HUES6 (cell line): ENCODE data around the gene SLC35F1.
A peak's percentile ranks its signal among the peaks of the same experiment; 100 is the strongest.

Experiments
- H3K27ac ChIP-seq: 2 replicates; pipeline ENCODE4 v1.7.0; 2013; ENCODE audit warnings: low read depth, mild to moderate bottlenecking, low read length, inconsistent platforms
- H3K27me3 ChIP-seq: 2 replicates; pipeline ENCODE4 v1.6.1; 2013; ENCODE audit warnings: low read length; ENCODE audit not compliant: control insufficient read depth, insufficient read depth
- H3K36me3 ChIP-seq: 2 replicates; pipeline ENCODE4 v1.6.1; 2013; ENCODE audit warnings: low read length; ENCODE audit not compliant: control insufficient read depth, insufficient read depth
- H3K4me1 ChIP-seq: 2 replicates; pipeline ENCODE4 v1.6.1; 2013; ENCODE audit warnings: low read length; ENCODE audit not compliant: control insufficient read depth, insufficient read depth
- H3K4me3 ChIP-seq: 2 replicates; pipeline ENCODE4 v1.5.1; 2013; ENCODE audit warnings: low read depth, low read length
- H3K9ac ChIP-seq: one replicate; pipeline ENCODE4 v1.6.1; 2013; ENCODE audit warnings: mild to moderate bottlenecking, low read length
- H3K9me3 ChIP-seq: 2 replicates; pipeline ENCODE4 v1.6.1; 2013; ENCODE audit warnings: low read depth, low read length; ENCODE audit not compliant: control insufficient read depth, insufficient read depth

Gene SLC35F1

GRCh38 chr6:118188561-118188960 is 281.5 kb downstream of the SLC35F1 start:
- no peaks in the 10 kb centered on the region for H3K27me3 ChIP-seq
- H3K4me1 ChIP-seq, result no peaks in the 10 kb centered on the region
- H3K4me3 ChIP-seq, result no peak overlapping the region
- no peak overlapping the region for H3K27ac ChIP-seq
- H3K36me3 ChIP-seq, result no peaks in the 10 kb centered on the region
- H3K9me3 ChIP-seq, result no peaks in the 10 kb centered on the region
- H3K9ac ChIP-seq, result no peak overlapping the region

GRCh38 chr6:118197539-118197938 is 290.5 kb downstream of the SLC35F1 start:
- Histone ChIP-seq H3K9ac (peak overlapping the region; percentile 39), H3K4me3 (no peak overlapping the region), H3K27me3 (no peaks in the 10 kb centered on the region), H3K27ac (peak overlapping the region; percentile 80), H3K36me3 (no peaks in the 10 kb centered on the region), H3K4me1 (peaks cover 28% of the 10 kb centered on the region), H3K9me3 (no peaks in the 10 kb centered on the region; the same call in 1 of the 2 replicates)

GRCh38 chr6:118198746-118199145 is 291.7 kb downstream of the SLC35F1 start:
- peaks cover 28% of the 10 kb centered on the region for H3K4me1 ChIP-seq

DNA sequence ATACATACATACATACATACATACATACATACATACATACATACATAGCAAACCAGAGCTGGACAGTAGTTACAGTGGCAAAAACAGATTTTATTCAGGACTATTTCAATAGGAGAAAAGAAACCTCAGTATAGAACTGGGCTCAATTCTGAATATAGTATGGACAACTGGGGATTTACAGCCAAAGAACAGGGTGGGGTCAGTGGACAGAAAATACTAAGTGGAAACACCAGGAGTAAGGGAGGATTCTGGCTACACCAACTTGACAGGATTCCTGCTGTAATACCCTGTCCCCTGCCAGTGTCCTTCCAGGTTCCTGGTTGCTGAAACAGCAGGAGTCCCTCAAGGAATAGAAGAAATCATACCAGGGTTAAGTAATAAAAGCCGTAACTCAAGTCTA is 293.1 kb downstream of the SLC35F1 start:
- Histone ChIP-seq H3K27me3 (no peaks in the 10 kb centered on the region), H3K9me3 (no peaks in the 10 kb centered on the region; the same call in 1 of the 2 replicates), H3K4me3 (no peak overlapping the region), H3K36me3 (no peaks in the 10 kb centered on the region), H3K9ac (no peak overlapping the region), H3K4me1 (peaks cover 28% of the 10 kb centered on the region), H3K27ac (no peak overlapping the region)

More at GRCh38 chr6:118198746-118199145, 291.7 kb downstream of the SLC35F1 start:
- Histone ChIP-seq H3K9me3 (no peaks in the 10 kb centered on the region; the same call in 1 of the 2 replicates), H3K27me3 (no peaks in the 10 kb centered on the region), H3K36me3 (no peaks in the 10 kb centered on the region), H3K27ac (no peak overlapping the region), H3K9ac (no peak overlapping the region), H3K4me3 (no peak overlapping the region)

GRCh38 chr6:118202517-118202916 is 295.5 kb downstream of the SLC35F1 start:
- Histone ChIP-seq H3K27ac (no peak overlapping the region), H3K27me3 (no peaks in the 10 kb centered on the region), H3K9me3 (no peaks in the 10 kb centered on the region; the same call in 1 of the 2 replicates), H3K4me3 (no peak overlapping the region), H3K36me3 (no peaks in the 10 kb centered on the region), H3K9ac (no peak overlapping the region), H3K4me1 (peaks cover 19% of the 10 kb centered on the region)

GRCh38 chr6:118203545-118203944 is 296.5 kb downstream of the SLC35F1 start:
- Histone ChIP-seq H3K9me3 (no peaks in the 10 kb centered on the region; the same call in 1 of the 2 replicates), H3K4me1 (peaks cover 12% of the 10 kb centered on the region; the same call in 1 of the 2 replicates), H3K27me3 (no peaks in the 10 kb centered on the region), H3K27ac (no peak overlapping the region), H3K9ac (no peak overlapping the region), H3K4me3 (no peak overlapping the region), H3K36me3 (no peaks in the 10 kb centered on the region)

DNA sequence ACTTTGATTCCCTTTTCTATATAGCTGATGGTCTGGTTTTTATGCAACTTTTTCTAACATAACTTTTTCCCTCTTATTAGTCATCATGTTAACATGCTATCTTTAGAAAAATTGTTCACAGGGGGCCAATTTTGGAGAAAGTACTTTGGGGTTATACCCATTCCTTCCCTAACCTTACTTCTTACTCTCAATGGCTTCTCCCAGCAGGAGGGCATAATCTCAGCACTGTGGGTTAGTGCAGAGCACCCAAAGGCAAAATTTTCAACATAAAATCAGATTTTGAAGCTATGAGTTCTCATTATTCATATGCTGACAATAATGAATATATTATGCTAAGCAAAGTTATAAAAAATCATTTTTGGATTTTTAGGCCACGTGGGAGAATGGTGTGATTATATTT is 299.2 kb downstream of the SLC35F1 start:
- Histone ChIP-seq H3K4me1 (peaks cover 14% of the 10 kb centered on the region), H3K9me3 (no peaks in the 10 kb centered on the region), H3K36me3 (no peaks in the 10 kb centered on the region), H3K27me3 (no peaks in the 10 kb centered on the region), H3K9ac (no peak overlapping the region), H3K4me3 (no peak overlapping the region), H3K27ac (no peak overlapping the region)

DNA sequence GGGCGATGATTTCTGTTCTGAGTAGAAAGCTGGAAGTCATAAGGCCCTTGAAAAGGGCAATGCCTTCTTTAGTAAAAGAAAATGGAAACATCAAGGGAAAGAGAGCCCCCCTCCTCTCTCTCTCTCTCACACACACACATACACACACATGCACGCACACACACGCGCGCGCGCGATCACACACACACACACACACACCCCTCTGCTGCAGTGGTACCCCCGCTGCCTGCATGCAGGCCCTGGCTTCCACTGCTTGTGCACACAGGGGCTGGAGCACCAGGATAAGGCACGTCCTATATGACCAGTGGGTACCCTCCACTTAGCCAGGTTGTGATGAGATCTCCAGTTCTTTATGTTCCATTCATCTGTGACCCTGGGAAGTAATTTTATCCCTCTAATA is 300.9 kb downstream of the SLC35F1 start:
- Histone ChIP-seq H3K4me3 (no peak overlapping the region), H3K27me3 (no peaks in the 10 kb centered on the region), H3K9me3 (no peaks in the 10 kb centered on the region), H3K4me1 (peaks cover 14% of the 10 kb centered on the region), H3K36me3 (no peaks in the 10 kb centered on the region), H3K9ac (no peak overlapping the region), H3K27ac (no peak overlapping the region)

GRCh38 chr6:118212451-118213173 is 305.5 kb downstream of the SLC35F1 start:
- no peak overlapping the region for H3K9ac ChIP-seq
- no peaks in the 10 kb centered on the region for H3K36me3 ChIP-seq
- no peaks in the 10 kb centered on the region for H3K27me3 ChIP-seq
- H3K4me1 ChIP-seq, result peaks cover 10% of the 10 kb centered on the region
- no peak overlapping the region for H3K27ac ChIP-seq
- no peak overlapping the region for H3K4me3 ChIP-seq
- no peaks in the 10 kb centered on the region for H3K9me3 ChIP-seq

GRCh38 chr6:118215269-118215668 is 308.2 kb downstream of the SLC35F1 start:
- 0 out of 2 replicates have a peak, but pooled peaks cover 2% of the 10 kb centered on the region for H3K4me1 ChIP-seq
- no peaks in the 10 kb centered on the region for H3K36me3 ChIP-seq
- no peaks in the 10 kb centered on the region for H3K9me3 ChIP-seq
- H3K27ac ChIP-seq, result no peak overlapping the region
- H3K4me3 ChIP-seq, result no peak overlapping the region
- no peaks in the 10 kb centered on the region for H3K27me3 ChIP-seq
- H3K9ac ChIP-seq, result no peak overlapping the region

GRCh38 chr6:118216751-118217150 is 309.7 kb downstream of the SLC35F1 start:
- H3K27me3 ChIP-seq, result no peaks in the 10 kb centered on the region
- H3K9ac ChIP-seq, result no peak overlapping the region
- no peaks in the 10 kb centered on the region for H3K36me3 ChIP-seq
- H3K27ac ChIP-seq, result no peak overlapping the region
- no peaks in the 10 kb centered on the region for H3K9me3 ChIP-seq
- H3K4me1 ChIP-seq, result no peaks in the 10 kb centered on the region
- no peak overlapping the region for H3K4me3 ChIP-seq
